Prostate gland (tissue), 2 donors: Measurements from ENCODE around the gene FARP1.

ENCODE experiments used
- CTCF ChIP-seq, 4 experiments: fragments of 200-600 bp in 2 of 4; fragments of 450-650 bp in 2 of 4; sonication (generic) in 2 of 4; IDR thresholded peaks; 1 replicate in 3 of 4; 2 replicates in 1 of 4; pipeline ENCODE4 v1.5.1; 2016 to 2019; ENCODE audit warnings: antibody characterized with exemption in 4 of 4, mild to moderate bottlenecking in 2 of 4, moderate library complexity in 2 of 4
- POLR2AphosphoS5 ChIP-seq: sonication (generic); formaldehyde crosslinking; IDR thresholded peaks from one replicate; pipeline ENCODE4 v1.6.1; 2017; ENCODE audit warnings: antibody characterized with exemption

- TF ChIP-seq CTCF (IDR thresholded peaks at IDR 0.05), result no peak
- no peak for TF ChIP-seq POLR2AphosphoS5
Measured at GRCh38 chr13:98307463-98308085, 164.7 kb downstream of the FARP1 start.
